Activated CD8-positive, alpha-beta memory T cell treated with anti-CD3 and anti-CD28 coated beads, Interleukin-2, amount 50 U/mL, for 24 hours (primary cell): Measurements from ENCODE around the gene GPATCH3.
"Not testable (repeated sequence)": the region's sequence is repeated elsewhere in the genome, so short reads cannot be mapped to it uniquely, and the experiment has no call there.

Source experiments
- DNase-seq: peaks from one replicate; pipeline ENCODE4 v3.0.0-alpha.2; 2020; ENCODE audit errors: extremely low read depth

GPATCH3 gene

DNA sequence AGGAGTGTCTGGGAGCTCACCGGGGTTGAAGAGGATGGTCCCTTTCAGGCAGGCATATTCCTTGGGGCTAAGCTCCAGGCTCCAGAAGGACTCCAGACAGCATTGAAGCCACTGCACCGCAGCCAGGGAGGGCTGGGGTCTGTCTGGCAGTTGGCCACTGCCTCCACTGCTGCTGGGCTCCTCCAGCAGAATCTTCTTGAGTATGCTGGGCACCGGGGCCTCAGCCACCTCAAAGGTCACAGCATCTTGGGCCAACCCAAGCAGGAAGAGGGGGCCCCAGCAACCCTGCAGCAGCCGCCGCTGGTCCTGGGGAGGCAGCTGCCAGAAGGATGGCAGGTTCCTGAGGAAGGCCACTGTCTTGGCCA, 13.1 kb upstream of the GPATCH3 start:
- no peak for DNase-seq

- no peak for DNase-seq
Observed at GRCh38 chr1:26912147-26912490, 11.9 kb upstream of the GPATCH3 start.

GRCh38 chr1:26911399-26912146, 11.3 kb upstream of the GPATCH3 start:
- DNase-seq = no peak

DNA sequence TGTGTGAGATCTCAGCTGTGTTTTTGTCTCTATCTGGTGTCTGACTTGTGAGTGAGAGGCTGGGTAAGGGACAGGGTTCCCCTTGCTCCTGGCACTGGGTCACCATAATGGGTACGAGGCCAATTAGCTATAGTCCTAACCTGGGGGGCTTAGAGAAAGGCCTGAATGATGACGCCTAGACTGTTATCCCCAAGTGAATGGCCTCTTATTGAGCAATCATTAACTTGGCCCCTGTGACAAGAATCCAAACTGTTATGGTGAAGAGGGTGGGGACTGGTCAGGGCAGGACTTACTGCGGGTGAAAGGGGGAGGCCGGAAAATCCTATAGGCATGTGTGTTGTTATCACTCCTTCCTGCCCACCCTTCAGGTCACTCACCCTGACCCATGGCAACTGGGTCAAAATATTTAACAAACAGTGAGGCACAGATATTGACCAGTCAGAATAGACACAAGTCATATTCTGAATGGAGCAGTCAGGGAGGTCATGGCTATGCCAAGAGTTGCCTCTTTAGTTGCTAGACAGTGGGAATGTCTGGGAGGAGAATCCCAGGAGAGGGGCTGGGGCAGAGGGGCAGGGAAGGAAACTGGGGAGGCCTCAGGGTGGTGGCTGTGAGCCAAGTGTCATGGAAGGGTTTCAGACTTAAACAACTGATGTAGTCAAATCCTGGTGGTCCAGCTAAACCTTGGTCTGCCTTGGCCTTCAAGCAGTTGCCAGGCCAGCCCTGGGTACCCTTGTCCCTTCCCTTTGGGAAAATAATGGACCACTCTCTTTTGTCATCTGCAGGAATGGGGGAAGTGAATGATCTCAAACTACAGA, 10.3 kb upstream of the GPATCH3 start:
- DNase-seq = no peak

GRCh38 chr1:26909951-26910342, 9.7 kb upstream of the GPATCH3 start:
- DNase-seq = no peak

GRCh38 chr1:26907071-26907917, 7.0 kb upstream of the GPATCH3 start:
- DNase-seq = no peak

DNA sequence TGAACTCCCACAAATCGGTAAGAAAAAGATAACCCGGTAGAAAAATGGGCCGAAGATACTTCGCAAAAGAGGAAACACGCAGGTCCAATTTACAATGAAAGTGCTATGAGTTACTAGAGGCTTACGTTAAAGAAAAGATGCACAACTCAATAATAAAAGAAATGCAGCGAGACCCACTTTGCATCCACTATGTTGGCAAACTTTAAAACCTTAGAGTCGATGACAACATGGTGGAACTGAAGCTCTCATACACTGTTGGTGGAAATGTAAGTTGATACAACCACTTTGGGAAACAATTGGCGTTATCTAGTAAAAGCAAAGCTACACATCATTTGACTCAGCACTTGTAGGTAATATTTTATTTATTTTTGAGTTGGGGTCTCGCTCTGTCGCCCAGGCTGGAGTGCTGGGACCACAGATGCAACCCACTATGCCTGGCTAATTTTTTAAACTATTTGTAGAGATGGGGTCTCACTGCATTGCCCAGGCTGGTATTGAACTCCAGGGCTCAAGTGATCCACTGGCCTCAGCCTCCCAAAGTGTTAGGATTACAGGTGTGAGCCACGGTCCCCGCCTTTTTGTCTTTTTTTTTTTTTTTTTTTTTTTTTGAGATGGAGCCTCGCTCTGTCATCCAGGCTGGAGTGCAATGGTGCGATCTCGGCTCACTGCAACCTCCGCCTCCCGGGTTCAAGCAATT, 696 bp upstream of the GPATCH3 start:
- no peak for DNase-seq

DNA sequence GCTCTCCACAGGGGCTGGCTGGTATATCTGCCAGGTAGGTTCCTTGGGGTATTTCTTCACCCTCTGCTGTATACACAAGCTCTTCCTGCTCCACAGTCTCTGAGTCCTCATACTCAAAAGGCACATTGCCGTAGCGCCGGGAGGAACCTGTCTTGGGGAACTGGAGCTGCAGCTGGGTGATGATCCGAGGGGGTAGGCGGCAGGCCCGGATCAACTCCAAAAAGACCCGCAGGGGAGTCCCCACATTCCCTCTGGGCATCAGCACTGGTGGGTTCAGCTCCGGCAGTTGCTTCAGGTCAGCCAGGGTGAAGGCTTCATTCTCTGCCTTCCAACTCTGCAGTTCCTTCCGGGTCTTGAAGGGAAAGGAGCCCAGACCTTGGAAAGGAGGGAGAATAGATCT, 2.9 kb downstream of the GPATCH3 start:
- no peak for DNase-seq

DNA sequence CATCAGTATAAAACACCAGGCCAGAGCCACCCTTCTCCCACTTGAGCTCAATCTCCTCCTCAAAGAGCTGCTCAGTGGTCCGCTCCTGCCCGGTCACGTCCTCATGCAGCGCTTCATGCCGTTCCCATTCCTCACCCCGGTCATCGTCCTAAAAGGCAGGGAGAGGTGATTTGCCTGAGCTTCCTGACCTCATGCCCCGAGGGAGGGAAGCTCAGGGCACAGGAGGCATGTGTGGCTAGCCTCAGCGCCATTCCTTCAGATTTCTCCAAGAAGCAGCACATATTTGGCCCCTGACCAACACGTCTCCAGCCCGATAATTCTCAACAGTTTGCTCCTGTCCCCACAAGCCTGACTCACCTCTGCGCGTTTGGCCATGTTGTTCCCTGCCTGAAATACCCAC, 6.0 kb downstream of the GPATCH3 start:
- no peak for DNase-seq

DNA sequence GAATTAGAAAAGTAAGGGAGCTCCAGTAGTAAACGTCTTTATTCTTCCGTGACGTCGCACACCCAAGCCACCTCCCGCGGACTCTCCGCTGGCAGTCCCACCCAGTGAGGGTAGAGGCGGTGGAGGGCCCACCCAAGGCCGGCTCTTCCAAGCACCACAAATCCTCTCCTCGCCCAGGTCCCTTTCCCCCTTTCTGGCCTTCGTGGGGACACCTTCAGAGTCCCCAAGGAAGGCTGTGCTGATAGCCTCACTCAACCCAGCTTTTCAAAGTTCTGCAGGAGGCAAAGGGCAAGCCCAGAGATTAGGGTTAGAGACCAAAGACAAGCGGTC, 9.8 kb downstream of the GPATCH3 start:
- no peak for DNase-seq

DNA sequence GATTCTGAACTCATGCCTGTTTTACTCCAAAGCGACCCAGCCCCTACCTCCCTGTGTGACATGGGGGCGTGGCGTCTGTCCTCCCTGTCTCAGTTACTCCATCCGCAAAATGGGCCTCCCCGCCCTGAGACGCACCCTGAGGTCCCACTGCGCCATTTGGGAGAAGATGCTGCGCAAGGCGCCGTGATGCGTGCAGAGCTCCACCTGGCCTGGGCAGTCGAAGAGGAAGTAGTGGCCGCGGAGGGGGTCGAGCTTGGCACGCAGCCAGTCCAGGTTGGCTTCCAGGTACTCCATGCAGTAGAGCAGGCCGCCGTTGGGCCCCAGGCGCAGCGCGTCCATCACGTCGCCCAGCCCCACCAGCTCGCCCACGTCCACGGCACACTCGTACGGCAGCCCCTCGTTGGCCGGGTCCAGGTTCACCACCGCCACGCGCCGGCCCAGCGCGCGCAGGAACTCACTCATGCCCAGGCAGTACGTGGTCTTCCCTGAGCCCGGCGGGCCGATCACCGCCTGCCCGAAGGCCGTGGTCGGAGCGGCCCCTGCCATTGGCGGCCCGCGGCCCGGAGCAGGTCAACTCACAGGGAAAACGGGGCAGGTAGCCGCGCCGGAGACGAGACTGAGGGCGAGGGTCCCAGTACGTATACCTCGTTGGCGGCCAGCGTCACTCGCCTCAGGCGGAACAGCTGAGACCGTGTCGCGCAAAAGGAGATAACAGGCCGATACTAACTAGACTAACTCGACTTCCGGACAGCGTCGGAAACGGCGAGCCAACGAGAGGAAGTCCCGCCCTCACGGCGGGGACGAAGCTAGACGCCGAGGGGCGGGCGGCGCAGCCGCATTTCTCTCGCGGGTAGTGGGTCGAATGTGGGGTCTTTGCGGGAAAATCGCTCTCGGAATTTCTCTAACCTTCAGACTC, 10.5 kb downstream of the GPATCH3 start, which contains the start of gene GPN2:
GPN2 (minus strand) TSS at position 733 of the 916 bp plus-strand sequence; CDS start at position 546, 187 bp downstream.
- DNase-seq = peak; percentile 47

DNA sequence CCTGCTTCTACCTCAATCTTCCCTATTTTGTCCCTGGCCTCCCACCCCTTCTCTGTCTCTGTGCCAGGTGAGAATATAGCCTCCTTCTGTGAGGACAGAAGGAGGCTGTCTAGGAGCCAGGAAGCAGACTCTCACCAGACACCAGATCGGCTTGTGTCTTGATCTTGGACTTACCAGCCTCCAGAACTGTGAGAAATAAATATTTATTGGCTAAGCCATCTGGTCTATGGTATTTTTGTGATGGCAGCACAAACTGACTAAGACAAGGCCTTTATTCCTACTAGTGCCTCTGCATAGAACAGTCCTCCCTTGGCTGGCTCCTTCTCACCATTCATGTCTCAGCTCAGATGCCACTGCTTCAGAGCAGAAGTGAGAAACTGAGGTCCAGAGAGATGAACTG, 12.0 kb downstream of the GPATCH3 start:
- DNase-seq = no peak

- DNase-seq = no peak
Observed at GRCh38 chr1:26887125-26887524, 13.1 kb downstream of the GPATCH3 start.

GRCh38 chr1:26882696-26883463, 17.4 kb downstream of the GPATCH3 start:
- DNase-seq = no peak

DNA sequence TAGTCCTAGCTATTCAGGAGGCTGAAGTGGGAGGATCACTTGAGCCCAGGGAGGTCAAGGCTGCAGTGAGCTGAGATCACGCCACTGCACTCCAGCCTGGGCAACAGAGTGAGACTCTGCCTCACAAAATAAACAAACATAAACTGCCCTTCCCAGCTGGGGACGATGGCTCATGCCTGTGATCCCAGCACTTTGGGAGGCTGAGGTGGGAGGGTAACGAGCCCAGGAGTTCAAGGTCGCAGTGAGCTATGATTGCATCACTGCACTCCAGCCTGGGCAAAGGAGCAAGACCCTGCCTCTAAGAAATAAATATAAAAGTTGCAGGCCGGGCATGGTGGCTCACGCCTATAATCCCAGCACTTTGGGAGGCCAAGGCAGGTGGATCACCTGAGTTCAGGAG, 18.7 kb downstream of the GPATCH3 start:
- DNase-seq = not testable (repeated sequence)

GRCh38 chr1:26879793-26880192, 20.5 kb downstream of the GPATCH3 start:
- no peak for DNase-seq

- DNase-seq = no peak
Observed at GRCh38 chr1:26877326-26877725, 22.9 kb downstream of the GPATCH3 start.

- no peak for DNase-seq
Observed at GRCh38 chr1:26874896-26875295, 25.4 kb downstream of the GPATCH3 start.

GRCh38 chr1:26873097-26873496, 27.2 kb downstream of the GPATCH3 start:
- not testable (repeated sequence) for DNase-seq
